ENCODE data around the gene ATF7IP2. TPM values are rescaled to one million over a fixed set of nuclear protein-coding genes. Genes with fewer than 3 reads are reported as not detected.
A peak's percentile ranks its signal among the peaks of the same experiment; 100 is the strongest.

The ATF7IP2 gene
- total and polyA plus RNA-seq, 9 of the 15 experiments (the other 6 are each of a cell fraction or from before 2014, with no cell fraction given), result 131 to 515 (median 196) TPM

GRCh38 chr16:10497132-10498101 is 111.6 kb downstream of the ATF7IP2 start (continued):
- TF ChIP-seq ZBTB11 (CRISPR knock-in tag; IDR thresholded peaks at IDR 0.05), result peak in 1 of 3 experiments; percentile 77; a peak in 2 of 6 replicates
- peak; percentile 97 for TF ChIP-seq PML (IDR thresholded peaks at IDR 0.05; ENCODE audit: low read length)
- TF ChIP-seq ZNF280B (CRISPR knock-in tag; IDR thresholded peaks at IDR 0.05), result no peak
- TF ChIP-seq TEAD1 (CRISPR knock-in tag; IDR thresholded peaks at IDR 0.05), result no peak
- TF ChIP-seq, protein P1, sequence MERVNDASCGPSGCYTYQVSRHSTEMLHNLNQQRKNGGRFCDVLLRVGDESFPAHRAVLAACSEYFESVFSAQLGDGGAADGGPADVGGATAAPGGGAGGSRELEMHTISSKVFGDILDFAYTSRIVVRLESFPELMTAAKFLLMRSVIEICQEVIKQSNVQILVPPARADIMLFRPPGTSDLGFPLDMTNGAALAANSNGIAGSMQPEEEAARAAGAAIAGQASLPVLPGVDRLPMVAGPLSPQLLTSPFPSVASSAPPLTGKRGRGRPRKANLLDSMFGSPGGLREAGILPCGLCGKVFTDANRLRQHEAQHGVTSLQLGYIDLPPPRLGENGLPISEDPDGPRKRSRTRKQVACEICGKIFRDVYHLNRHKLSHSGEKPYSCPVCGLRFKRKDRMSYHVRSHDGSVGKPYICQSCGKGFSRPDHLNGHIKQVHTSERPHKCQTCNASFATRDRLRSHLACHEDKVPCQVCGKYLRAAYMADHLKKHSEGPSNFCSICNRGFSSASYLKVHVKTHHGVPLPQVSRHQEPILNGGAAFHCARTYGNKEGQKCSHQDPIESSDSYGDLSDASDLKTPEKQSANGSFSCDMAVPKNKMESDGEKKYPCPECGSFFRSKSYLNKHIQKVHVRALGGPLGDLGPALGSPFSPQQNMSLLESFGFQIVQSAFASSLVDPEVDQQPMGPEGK (CRISPR knock-in tag; IDR thresholded peaks at IDR 0.05; ENCODE audit: borderline replicate concordance), result no peak
- TF ChIP-seq SOX6 (IDR thresholded peaks at IDR 0.05), result peak; percentile 93
- TF ChIP-seq NR2F6 (CRISPR knock-in tag; IDR thresholded peaks at IDR 0.05), result no peak
- 0 out of 2 replicates have a peak, but pooled peaks have one; percentile 40 for TF ChIP-seq NR2C1 (IDR thresholded peaks at IDR 0.05)
- peak; percentile 78 for TF ChIP-seq NR2C1 (tag; IDR thresholded peaks at IDR 0.05)
- TF ChIP-seq, protein P2, sequence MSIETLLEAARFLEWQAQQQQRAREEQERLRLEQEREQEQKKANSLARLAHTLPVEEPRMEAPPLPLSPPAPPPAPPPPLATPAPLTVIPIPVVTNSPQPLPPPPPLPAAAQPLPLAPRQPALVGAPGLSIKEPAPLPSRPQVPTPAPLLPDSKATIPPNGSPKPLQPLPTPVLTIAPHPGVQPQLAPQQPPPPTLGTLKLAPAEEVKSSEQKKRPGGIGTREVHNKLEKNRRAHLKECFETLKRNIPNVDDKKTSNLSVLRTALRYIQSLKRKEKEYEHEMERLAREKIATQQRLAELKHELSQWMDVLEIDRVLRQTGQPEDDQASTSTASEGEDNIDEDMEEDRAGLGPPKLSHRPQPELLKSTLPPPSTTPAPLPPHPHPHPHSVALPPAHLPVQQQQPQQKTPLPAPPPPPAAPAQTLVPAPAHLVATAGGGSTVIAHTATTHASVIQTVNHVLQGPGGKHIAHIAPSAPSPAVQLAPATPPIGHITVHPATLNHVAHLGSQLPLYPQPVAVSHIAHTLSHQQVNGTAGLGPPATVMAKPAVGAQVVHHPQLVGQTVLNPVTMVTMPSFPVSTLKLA (conservative IDR thresholded peaks at IDR 0.05), result peak; percentile 46 to 56; a peak in 3 of 4 replicates
- TF ChIP-seq, protein P3, sequence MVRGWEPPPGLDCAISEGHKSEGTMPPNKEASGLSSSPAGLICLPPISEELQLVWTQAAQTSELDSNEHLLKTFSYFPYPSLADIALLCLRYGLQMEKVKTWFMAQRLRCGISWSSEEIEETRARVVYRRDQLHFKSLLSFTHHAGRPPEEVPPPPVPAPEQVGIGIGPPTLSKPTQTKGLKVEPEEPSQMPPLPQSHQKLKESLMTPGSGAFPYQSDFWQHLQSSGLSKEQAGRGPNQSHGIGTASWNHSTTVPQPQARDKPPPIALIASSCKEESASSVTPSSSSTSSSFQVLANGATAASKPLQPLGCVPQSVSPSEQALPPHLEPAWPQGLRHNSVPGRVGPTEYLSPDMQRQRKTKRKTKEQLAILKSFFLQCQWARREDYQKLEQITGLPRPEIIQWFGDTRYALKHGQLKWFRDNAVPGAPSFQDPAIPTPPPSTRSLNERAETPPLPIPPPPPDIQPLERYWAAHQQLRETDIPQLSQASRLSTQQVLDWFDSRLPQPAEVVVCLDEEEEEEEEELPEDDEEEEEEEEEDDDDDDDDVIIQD (CRISPR knock-in tag; IDR thresholded peaks at IDR 0.05), result no peak
- TF ChIP-seq MCM2 (IDR thresholded peaks at IDR 0.05; ENCODE audit: low read depth), result no peak
- TF ChIP-seq SMARCC2 (IDR thresholded peaks at IDR 0.05; ENCODE audit: low read depth), result peak; percentile 84
- TF ChIP-seq ZFP1 (CRISPR knock-in tag; IDR thresholded peaks at IDR 0.05), result no peak
- peak; percentile 63; the same call in 1 of the 2 replicates for TF ChIP-seq ZKSCAN1 (IDR thresholded peaks at IDR 0.05; ENCODE audit: low read depth, low read length)
